ENCODE data around the gene IL17F. TPM values are rescaled to one million over a fixed set of nuclear protein-coding genes. Genes with fewer than 3 reads are reported as not detected.

Gene IL17F
- polyA plus RNA-seq, 1 experiment = not detected

GRCh38 chr6:52276130-52276529 lies 31.8 kb upstream of the IL17F start:
- Histone ChIP-seq H3K27ac (ENCODE audit: low read depth, low read length) (no peak overlapping the region), H3K9me3 (ENCODE audit: control insufficient read depth, insufficient read depth, low read length) (no peaks in the 10 kb centered on the region), H3K27me3 (ENCODE audit: control insufficient read depth, insufficient read depth, low read length) (no peaks in the 10 kb centered on the region), H3K4me3 (ENCODE audit: low read depth, low read length) (no peak overlapping the region)
- CTCF ChIA-PET = interaction anchor here (2.0 kb wide), 1 partner anchor 13 kb away, joined by 11 read pairs; no protein-coding TSS in a partner anchor
- DNase-seq (ENCODE audit: low read depth, low spot score) = no peak
- POLR2A ChIA-PET = no interaction called here
- no peak for TF ChIP-seq CTCF (IDR thresholded peaks at IDR 0.05; ENCODE audit: low read depth, low read length)

GRCh38 chr6:52271852-52272460 lies 27.7 kb upstream of the IL17F start:
- DNase-seq (ENCODE audit: low read depth, low spot score) = no peak
- Histone ChIP-seq H3K27me3 (ENCODE audit: control insufficient read depth, insufficient read depth, low read length) (no peaks in the 10 kb centered on the region), H3K27ac (ENCODE audit: low read depth, low read length) (no peak overlapping the region), H3K4me3 (ENCODE audit: low read depth, low read length) (no peak overlapping the region), H3K9me3 (ENCODE audit: control insufficient read depth, insufficient read depth, low read length) (no peaks in the 10 kb centered on the region)
- TF ChIP-seq CTCF (IDR thresholded peaks at IDR 0.05; ENCODE audit: low read depth, low read length) = no peak
- CTCF ChIA-PET = interaction anchor here (0.8 to 1.6 kb wide), 2 partner anchors 8 to 14 kb away, joined by 4 to 12 read pairs; no protein-coding TSS in a partner anchor
- POLR2A ChIA-PET = no interaction called here

GRCh38 chr6:52263709-52264540 lies 19.6 kb upstream of the IL17F start:
- H3K27me3 ChIP-seq (ENCODE audit: control insufficient read depth, insufficient read depth, low read length) = no peaks in the 10 kb centered on the region
- peak; percentile 99 for TF ChIP-seq CTCF (IDR thresholded peaks at IDR 0.05; ENCODE audit: low read depth, low read length)
- no peak overlapping the region for H3K4me3 ChIP-seq (ENCODE audit: low read depth, low read length)
- ChIA-PET POLR2A (no interaction called here), CTCF (interaction anchor here (0.6 to 5.8 kb wide), 55 partner anchors 8 to 454 kb away, joined by 3 to 117 read pairs (median 4); partner anchors contain the start of genes MCM3, PAQR8 and TRAM2)
- peak; percentile 49 for DNase-seq (ENCODE audit: low read depth, low spot score)
- no peaks in the 10 kb centered on the region for H3K9me3 ChIP-seq (ENCODE audit: control insufficient read depth, insufficient read depth, low read length)
- no peak overlapping the region for H3K27ac ChIP-seq (ENCODE audit: low read depth, low read length)

- CTCF ChIA-PET = interaction anchor here (0.6 to 5.8 kb wide), 49 partner anchors 9 to 1379 kb away, joined by 3 to 117 read pairs (median 5); partner anchors contain the start of genes MCM3 and TRAM2
These were observed 18.5 kb upstream of the IL17F start for GRCh38 chr6:52262620-52263344.

More at GRCh38 chr6:52262620-52263344, 18.5 kb upstream of the IL17F start:
- POLR2A ChIA-PET = no interaction called here
- Histone ChIP-seq H3K4me3 (ENCODE audit: low read depth, low read length) (no peak overlapping the region), H3K9me3 (ENCODE audit: control insufficient read depth, insufficient read depth, low read length) (no peaks in the 10 kb centered on the region), H3K27me3 (ENCODE audit: control insufficient read depth, insufficient read depth, low read length) (no peaks in the 10 kb centered on the region), H3K27ac (ENCODE audit: low read depth, low read length) (no peak overlapping the region)
- no peak for DNase-seq (ENCODE audit: low read depth, low spot score)
- TF ChIP-seq CTCF (IDR thresholded peaks at IDR 0.05; ENCODE audit: low read depth, low read length) = no peak

Data from AG04450 (cell line).